D341Med (cell line): ENCODE results near the gene WDFY3.
"Not testable (repeated sequence)": the region's sequence is repeated elsewhere in the genome, so short reads cannot be mapped to it uniquely, and the experiment has no call there.

ENCODE experiments used
- DNase-seq: peaks from one replicate; pipeline ENCODE4 v3.0.0; 2012; ENCODE audit warnings: low spot score

WDFY3 gene

DNA sequence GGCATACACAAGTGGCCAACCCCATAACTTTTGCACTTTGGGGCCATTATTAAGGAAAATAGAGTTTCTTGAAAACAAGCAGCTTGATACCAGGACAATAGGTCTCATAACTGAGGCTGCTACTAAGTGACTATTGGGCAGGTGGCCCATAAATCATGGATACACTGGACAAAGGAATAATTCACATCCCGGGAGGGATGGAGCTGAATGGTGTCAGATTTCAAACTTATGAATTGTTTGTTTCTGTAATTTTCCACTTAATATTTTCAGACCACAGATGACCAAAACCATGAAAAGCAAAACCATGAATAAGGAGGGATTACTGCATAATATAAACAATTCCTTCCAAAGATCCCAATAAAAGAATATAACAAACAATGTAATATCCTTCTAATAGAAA lies 114.4 kb downstream of the WDFY3 start:
- no peak for DNase-seq

DNA sequence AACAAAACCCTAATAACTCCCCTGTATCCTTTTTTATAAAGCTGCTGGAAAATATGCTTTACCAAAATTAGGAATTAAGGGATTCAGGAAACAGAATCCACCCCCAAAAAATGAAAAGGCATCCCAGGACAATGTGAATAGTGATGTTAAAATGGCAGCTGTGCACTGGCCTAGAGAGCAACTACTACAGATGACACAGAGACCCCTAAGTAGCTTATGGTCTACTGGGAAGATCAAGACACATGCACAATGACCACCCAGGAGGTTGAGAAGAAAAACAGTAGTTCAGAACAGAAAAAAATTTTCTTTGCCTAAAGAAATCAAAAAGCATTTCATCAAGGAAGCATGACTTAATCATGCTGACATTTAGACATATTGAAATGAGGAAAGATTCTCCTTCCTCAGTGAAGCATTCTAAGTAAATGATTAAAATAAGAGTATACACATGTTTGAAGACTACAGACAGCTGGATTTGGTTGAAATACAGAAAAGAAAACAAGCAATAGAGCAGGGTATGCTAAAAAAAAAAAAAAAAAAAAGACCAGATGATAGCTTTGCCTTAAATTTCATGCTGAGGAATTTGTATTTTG lies 117.3 kb downstream of the WDFY3 start:
- DNase-seq: no peak

DNA sequence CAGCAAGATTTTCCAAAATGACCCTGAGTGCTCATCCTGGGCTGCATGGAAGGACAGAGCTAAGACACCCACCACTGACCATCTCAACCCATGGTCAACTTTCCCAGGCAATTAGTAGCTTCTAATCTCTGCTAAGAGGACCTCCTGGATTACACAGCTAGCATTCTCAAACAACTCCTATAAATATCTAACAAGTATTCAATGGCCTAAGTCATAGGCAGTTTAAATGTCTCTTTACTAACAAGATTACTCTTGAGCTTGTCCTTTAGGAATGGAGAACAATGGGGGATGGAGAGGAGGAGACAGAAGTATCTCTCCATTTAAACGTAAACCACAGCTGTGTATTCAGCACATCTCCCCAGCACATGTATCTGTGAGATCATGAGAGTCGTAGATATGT lies 118.1 kb downstream of the WDFY3 start:
- no peak for DNase-seq

DNA sequence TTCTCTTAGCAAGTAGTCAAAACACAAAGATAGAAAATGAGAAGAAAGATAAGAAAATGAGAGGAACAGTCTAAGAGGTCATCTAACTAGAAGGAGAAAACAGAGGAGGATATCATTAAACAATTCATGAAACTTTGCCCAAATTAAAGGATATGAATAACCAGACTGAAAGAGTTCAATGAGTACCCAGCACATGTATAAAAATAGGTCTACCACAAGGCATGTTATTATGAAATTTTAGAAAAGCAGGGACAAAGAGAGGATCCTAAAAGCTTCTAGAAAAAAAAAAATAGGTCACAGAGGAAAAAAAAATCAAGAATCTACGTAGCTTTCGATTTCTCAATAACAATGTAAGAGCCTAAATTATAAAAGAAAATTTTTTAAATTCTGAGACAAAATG lies 118.5 kb downstream of the WDFY3 start:
- no peak for DNase-seq

DNA sequence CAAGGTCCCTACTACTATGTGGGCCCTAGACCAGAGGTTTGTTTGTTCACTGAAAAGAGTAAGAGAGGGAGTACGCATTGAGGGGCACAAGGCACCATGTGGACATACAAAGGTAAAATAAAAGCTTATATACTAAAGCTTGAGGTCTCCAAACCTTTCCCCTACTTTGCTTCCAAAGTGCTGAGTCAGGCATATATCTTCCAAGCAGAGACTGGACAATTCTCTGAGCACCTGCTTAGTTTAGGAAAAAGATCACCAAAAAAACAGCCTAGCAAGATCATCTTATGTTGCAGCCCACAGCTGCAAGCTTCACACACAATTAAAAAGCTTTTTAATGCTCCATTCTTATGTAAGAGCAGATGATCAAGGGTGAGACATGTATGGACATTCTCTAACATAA lies 119.5 kb downstream of the WDFY3 start:
- DNase-seq: no peak

DNA sequence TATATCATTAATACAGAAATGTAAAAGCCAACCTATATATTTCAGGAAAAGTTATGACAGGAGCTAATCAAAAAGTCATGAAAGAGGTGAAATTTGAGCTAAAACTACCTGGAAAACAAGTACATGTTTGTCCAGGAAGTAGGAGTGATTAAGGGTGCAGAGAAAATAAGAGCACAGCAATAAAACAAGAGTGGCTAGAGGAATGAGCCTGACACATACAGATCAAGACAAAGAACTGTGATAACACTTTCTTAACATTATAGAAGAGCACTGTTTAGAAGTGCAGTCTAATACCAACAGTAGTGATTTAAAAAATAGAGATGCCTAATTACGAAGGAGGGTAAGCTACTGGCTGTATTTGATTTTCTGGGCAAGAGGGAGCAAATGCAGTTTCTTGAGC lies 125.1 kb downstream of the WDFY3 start:
- DNase-seq: no peak

DNA sequence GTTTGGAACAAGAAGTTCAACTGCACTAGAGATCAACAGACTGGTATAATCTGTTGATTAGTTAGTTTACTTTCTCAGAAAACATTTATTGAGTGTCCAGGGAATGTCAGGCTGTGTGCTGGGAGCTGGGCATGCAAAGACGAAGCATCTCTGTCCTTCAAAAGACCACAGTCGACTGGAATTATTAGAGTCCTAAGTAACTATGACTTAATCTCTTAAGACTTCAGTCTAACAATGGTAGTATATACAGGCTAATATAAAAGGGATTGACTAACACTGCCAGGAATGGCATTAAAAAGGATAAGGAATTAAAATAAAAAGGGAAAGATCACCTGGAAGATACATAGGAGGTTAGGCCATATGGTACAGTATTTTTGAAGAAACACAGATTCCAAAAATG lies 128.7 kb downstream of the WDFY3 start:
- DNase-seq: peak; percentile 22

DNA sequence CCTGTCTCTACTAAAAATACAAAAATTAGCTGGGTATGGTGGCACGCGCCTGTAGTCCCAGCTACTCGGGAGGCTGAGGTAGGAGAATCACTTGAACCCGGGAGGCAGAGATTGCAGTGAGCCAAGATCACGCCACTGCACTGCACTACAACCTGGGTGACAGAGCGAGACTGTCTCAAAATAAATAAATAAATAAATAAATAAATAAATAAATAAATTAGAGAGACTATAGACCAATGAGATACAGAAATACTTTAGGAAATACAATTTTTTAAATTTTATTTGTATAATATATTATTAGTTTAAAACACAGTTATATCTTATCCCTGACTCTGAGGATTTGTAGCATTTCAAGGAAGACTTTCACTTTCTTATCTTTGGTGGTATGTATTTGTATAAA lies 136.9 kb downstream of the WDFY3 start:
- not testable (repeated sequence) for DNase-seq

DNA sequence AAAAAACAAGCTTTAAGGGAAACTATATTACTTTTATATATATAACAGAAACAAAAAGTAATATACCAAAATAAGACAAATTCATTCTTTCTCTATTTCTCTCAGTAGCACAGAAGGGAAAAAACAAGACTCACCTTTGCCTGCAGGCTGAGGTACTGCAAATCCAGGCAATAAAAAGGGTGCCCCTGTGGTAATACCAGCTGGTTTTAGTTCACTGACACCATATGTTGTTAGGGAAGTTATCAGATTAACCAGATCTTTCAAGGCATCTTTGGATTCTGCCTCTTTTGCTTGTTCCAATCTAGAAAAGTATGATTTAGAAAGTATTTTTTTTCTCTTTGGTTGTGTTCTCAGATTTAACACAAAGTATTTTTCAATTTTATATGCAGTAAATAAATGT lies 139.8 kb downstream of the WDFY3 start:
- DNase-seq: peak; percentile 54

DNA sequence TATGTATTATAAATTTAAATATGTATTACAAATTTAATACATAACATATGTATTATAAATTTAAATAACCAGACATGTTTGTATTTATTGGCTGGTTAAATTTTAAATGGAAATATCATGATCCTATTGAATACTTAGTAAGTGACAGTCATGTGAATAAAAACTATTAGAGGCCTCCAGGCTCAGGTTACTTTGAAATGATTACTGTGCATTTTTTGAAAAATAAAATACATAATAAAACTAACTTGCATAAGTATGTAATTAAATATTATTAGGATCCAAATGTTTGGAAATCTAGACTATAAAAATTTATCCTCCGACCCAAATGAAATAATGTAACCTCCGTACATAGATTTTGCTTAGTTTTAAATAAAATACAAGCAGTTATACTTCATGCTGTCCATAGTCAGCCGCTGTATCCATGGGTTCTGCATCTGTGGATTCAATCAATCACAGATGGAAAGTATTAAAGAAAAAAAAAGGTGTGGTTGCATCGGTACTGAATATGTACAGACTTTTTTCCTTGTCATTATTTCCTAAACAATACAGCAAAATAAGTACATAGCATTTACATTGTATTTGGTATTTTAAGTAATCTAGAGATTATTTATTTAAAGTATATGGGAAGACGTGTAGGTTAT lies 140.7 kb downstream of the WDFY3 start:
- DNase-seq: no peak

DNA sequence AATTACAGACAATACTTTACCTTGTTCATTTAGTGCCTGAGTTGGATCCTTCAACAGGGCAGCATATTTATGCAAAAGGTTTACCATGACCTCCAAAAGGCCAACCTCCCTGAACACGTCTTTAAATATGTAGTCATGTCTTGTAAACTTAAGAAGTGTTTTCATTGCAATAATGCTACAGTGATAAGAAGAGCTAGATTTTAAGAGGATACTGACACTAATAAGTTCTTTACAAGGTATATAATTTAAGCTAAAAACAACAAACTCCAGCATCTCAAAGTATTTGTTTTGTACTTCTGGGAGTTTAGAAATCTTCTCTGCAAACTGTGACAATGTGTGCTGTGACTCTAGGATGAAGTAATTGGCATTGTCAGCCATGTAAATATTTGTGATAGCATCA lies 145.4 kb downstream of the WDFY3 start:
- DNase-seq: no peak

DNA sequence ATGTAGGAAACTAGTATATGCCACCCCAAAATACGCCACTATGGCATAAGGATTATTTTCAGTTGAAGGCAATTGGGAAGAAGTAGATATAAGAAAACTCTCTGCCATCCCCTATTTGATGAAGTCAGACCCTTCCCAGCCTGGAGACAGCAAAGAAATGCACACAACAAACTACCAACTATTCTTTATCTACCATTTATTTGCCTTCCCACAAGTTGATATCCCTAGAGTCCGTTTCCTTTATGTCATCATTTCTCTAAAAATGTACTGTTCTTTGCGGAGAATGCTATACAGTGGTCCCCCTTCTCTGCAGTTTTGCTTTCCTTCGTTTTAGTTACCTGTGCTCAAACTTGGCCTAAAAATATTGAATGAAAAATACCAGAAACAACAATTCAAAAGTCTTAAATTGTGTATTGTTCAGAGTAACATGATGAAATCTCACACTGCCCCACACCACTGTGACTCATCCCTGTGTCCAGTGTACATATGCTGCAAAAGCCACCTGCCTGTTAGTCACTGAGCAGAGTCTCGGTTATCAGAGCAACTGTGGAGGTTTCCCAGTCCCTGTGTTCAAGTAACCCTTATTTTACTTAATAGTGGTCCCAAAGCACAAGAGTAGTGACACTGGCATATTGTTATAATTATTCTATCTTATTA lies 152.3 kb downstream of the WDFY3 start:
- no peak for DNase-seq

DNA sequence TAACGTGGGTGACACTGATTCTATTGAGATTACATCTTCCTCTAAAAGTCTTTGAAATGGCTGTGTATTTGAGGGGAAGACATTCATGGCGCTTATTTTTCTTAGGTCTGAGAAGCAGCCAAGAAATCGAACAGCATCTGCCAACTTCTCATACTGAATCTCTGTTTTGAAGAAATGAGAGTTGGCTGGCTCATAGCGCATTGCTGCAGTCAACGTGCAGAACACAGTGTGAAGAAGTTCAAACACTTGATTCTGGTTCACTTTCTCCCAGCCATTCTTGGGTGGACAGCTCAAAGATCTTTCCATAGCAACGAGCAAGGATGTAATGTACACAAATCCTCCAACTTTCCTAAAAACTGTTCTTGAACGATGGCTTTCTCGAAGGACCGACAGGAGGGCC lies 156.5 kb downstream of the WDFY3 start:
- no peak for DNase-seq

DNA sequence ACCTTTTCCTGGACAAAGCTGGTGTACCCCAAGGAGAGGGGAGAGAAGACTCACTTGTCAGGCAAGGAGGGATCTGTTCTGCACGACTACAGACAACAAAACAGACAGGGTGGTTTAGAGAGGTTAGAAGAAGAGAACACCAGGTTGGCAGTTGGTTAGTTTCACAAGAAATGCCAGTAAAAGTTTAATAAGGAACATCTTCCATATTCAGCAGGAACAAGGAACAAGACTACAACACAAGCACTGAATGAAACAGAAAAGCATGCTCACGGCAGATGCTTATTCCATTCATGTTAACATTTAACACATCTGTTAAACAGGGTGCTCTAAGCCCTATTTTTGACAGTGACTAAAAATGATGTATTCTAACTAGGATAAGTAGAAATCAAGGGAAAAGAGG lies 158.2 kb downstream of the WDFY3 start:
- no peak for DNase-seq

DNA sequence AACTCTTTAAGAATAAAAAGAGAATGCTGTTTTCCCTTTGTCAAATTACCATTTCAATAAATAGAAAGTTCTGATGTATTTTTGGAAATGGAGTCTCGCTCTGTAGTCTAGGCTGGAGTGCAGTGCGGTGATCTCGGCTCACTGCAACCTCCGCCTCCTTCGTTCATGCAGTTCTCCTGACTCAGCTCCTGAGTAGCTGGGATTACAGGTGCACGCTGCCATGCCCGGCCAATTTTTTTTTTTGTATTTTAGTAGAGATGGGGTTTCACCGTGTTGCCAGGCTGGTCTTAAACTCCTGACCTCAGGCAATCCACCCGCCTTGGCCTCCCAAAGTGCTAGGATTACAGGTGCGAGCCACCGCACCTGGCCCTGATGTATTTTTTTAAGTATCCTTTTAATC lies 159.9 kb downstream of the WDFY3 start:
- not testable (repeated sequence) for DNase-seq

DNA sequence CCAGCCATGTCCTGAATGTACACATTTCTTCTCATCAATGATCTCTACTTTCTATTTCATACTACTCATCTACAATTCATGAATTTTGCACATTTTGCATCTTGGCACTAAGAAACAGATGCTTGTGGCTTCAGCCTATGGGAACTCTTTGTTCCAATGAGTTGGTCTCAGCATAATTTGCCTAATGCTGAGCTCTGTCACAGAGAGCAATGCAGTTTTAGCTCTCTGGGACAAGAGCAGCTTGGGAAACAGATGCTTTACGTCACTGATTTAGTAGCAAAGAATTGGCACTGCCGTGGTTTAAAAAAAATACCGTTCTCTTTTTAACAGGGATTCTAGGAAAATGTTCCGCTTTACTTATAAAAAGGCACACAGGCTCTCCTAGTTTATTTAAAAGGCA lies 162.4 kb downstream of the WDFY3 start:
- no peak for DNase-seq

DNA sequence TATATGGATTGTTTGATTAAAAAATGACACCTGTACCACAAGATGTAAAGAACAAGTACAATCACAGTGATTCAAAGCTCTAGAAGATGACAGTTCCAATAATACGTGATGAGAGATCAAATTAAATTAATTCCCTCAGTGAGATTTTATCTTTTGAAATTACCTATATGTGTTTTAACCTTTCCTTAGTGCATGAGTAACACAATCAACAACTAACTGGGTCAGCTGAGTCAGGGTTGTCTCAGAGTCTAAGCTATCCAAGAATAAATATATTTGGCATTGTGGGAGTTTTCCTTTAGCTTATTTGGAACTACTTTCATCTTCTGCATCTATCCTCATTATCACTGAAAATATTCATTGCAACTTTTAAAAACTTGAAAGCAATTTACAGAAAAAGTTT lies 162.8 kb downstream of the WDFY3 start:
- DNase-seq: no peak

DNA sequence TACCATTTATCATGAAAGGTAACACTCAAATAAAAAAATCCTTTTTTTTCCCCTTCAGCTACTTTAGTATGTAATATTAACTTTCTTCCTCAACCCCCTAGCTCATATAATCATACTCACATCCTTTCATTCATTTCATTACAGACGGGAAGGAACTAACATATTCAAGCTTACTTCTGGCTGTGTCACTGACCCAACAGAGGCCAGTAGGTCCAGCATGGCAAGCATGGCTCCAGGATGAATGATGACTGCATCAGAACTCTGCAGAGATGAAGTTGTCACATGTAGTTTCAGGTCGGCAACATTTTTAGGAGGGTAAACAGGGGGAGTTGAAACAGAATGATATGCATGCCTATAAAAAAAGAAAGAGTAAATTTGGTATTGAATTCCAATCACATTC lies 163.4 kb downstream of the WDFY3 start:
- DNase-seq: no peak

DNA sequence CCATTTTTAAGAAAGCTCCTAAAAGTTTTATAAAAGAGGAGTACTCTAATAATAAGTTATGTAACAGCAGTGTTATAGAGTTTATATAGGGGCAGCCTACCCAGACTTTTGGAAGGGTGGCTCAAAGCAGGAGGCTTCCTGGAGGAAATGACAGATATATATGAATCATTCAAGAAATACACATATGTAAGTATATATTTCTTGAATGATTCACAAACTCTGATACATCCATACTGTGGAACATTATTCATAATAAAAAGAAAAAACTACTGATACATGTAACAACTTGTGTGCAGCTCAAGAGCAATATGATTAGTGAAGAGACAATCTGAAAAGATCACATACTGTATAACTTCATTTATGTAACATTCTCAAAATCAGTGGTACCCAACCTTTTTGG lies 166.2 kb downstream of the WDFY3 start:
- no peak for DNase-seq

DNA sequence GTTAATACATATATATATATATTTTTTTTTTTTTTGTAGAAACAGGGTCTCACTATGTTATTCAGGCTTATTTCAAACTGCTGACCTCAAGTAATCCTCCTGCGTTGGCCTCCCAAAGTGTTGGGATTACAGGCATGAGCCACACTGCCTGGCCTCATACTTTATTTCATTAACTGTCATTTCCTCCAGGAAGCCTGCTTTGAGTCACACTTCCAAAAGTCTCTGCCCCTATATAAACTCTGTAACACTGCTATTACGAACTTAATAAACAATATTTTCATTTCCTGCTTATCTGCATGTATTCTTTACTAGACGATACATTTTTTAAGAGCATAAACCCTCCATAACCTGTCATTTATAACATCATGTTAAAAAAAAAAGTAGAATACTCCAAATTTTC lies 167.2 kb downstream of the WDFY3 start:
- no peak for DNase-seq

DNA sequence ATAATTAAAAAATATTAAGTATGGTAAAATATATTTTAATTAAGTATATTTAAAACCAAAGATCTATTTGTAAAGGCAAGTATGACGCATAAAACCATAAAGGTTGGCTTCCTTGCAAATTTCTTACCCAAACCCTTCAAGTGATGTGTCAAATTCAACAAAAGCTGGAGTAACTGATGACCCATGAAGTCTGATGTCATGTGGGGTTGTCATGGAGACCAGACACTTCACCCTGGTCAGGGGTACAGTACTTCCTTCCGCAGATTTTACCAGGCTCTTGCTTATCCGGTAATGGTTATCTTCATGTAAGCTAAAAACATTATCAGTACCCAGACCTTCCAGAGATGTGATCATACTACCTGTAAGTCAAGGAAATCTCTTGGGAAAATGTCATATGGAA lies 170.1 kb downstream of the WDFY3 start:
- no peak for DNase-seq

DNA sequence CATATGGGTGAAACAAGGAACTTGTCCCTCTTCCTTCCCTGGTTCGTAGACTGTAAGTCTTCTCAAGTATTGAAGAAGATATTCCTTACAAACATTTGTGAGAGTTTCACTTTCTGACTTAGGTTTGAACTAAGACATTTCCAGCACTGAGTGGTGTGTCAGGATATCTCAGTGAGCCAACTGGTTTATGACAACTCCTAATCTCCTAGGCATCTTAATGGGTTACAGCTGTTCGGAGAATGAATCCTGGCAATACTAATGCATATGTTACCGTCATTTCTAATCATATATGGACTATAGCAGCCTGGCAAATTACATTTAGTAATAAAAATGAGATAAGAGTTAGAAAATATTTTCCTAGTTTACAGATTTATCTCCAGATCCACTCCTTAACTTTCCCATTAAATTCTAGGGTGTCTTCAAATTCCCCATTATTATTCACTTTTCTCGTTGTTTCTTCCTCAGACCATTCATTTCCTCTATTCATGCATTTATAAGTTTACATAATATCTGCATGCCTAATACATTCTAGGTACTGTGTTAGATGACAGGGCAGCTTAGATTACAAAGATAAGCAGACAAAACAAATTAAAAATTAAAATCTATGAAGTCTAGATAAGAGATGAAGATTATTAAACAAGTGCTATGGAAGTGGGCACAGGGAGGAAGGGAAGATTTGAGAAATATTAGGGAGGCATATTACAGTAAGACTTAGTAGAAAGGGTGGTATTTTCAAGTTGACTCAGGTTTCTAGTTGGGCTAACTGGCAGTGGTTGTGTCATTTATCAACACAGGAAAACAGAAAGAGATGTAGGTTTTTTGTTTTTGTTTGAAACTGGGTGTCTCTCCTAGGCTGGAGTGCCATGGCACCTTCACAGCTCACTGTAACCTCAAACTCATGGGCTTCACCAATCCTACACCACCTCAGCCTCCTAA lies 173.9 kb downstream of the WDFY3 start:
- no peak for DNase-seq
